ENCODE data around the gene CLCF1.

- TF ChIP-seq CTCF (IDR thresholded peaks at IDR 0.05): no peak
- no peak for TF ChIP-seq POLR2A (IDR thresholded peaks at IDR 0.05)
Measured at GRCh38 chr11:67381244-67381972, 8.0 kb upstream of the CLCF1 start.
